Stimulated activated CD8-positive, alpha-beta memory T cell treated with anti-CD3 and anti-CD28 coated beads, Interleukin-12 subunit alpha, Interleukin-12 subunit beta, amount 100 ng/mL, for 24 hours (primary cell): ENCODE data around the gene CTSD.
A peak's percentile ranks its signal among the peaks of the same experiment; 100 is the strongest.
"Not testable (repeated sequence)": the region's sequence is repeated elsewhere in the genome, so short reads cannot be mapped to it uniquely, and the experiment has no call there.

ENCODE experiments used
- DNase-seq: peaks from one replicate; pipeline ENCODE4 v3.0.0-alpha.2; 2020; ENCODE audit errors: extremely low read depth

Gene CTSD

GRCh38 chr11:1763796-1764661 lies at the start of gene CTSD:
TSS of gene CTSD (minus strand) at chr11:1763927. CDS start at chr11:1763859, 68 bp downstream.
- DNase-seq: peak; percentile 73

- not testable (repeated sequence) for DNase-seq
Measured at GRCh38 chr11:1813356-1813755, 49.6 kb upstream of the CTSD start.

- DNase-seq: no peak
Measured at GRCh38 chr11:1812801-1813200, 49.1 kb upstream of the CTSD start.

GRCh38 chr11:1812274-1812673 lies 48.5 kb upstream of the CTSD start:
- DNase-seq: no peak

GRCh38 chr11:1810761-1811160 lies 47.0 kb upstream of the CTSD start:
- DNase-seq: no peak

- no peak for DNase-seq
Measured at GRCh38 chr11:1807264-1807995, 43.7 kb upstream of the CTSD start.

- DNase-seq: no peak
Measured at GRCh38 chr11:1805525-1805924, 41.8 kb upstream of the CTSD start.

GRCh38 chr11:1803835-1804519 lies 40.2 kb upstream of the CTSD start:
- not testable (repeated sequence) for DNase-seq

- DNase-seq: no peak
Measured at GRCh38 chr11:1803246-1803645, 39.5 kb upstream of the CTSD start.

- no peak for DNase-seq
Measured at GRCh38 chr11:1797391-1798125, 33.8 kb upstream of the CTSD start.

GRCh38 chr11:1796413-1797011 lies 32.8 kb upstream of the CTSD start:
- DNase-seq: no peak

GRCh38 chr11:1793081-1793480 lies 29.4 kb upstream of the CTSD start:
- no peak for DNase-seq

GRCh38 chr11:1792461-1792860 lies 28.7 kb upstream of the CTSD start:
- DNase-seq: no peak

GRCh38 chr11:1791912-1792311 lies 28.2 kb upstream of the CTSD start:
- no peak for DNase-seq

GRCh38 chr11:1786466-1786865 lies 22.7 kb upstream of the CTSD start:
- no peak for DNase-seq

GRCh38 chr11:1785749-1786413 lies 22.2 kb upstream of the CTSD start:
- no peak for DNase-seq

GRCh38 chr11:1784761-1785650 lies 21.3 kb upstream of the CTSD start:
- DNase-seq: no peak

- DNase-seq: no peak
Measured at GRCh38 chr11:1783725-1784529, 20.2 kb upstream of the CTSD start.
